HEK293 (cell line): ENCODE results near the gene GARRE1.

ENCODE experiments used
- CTCF ChIA-PET: fragments of 350-600 bp; formaldehyde crosslinking; extraction: SDS; loops from one replicate; lab custom pipeline; 2021; ENCODE audit warnings: antibody characterized with exemption; lab: Yijun Ruan, JAX
- POLR2A ChIA-PET: fragments of 300-600 bp; formaldehyde crosslinking; extraction: SDS; loops from one replicate; lab custom pipeline; 2020; ENCODE audit warnings: antibody characterized with exemption, inconsistent platforms; lab: Yijun Ruan, JAX
- H3K27ac ChIP-seq: fragments of 200-500 bp; sonication (Bioruptor generic); 2 replicates; pipeline ENCODE4 v1.5.1; 2014; ENCODE audit warnings: low read depth, low read length, control low read depth, inconsistent platforms; ENCODE audit errors: extremely low read depth
- H3K36me3 ChIP-seq, 2 experiments: fragments of 200-500 bp in 1 of 2; sonication (Bioruptor generic) in 1 of 2; 1 replicate in 1 of 2; 2 replicates in 1 of 2; pipeline ENCODE4 v1.5.1; 2014 to 2017; ENCODE audit warnings: inconsistent platforms in 2 of 2, low read length in 2 of 2; ENCODE audit not compliant: control insufficient read depth in 2 of 2, insufficient read depth in 1 of 2
- H3K4me1 ChIP-seq: fragments of 200-500 bp; sonication (Bioruptor generic); 2 replicates; pipeline ENCODE4 v1.5.1; 2014; ENCODE audit warnings: mild to moderate bottlenecking, low read length, inconsistent platforms; ENCODE audit not compliant: control insufficient read depth, insufficient read depth
- H3K4me3 ChIP-seq: 2 replicates; pipeline ENCODE4 v1.5.1; 2011; ENCODE audit warnings: low read depth, mild to moderate bottlenecking, control low read depth, low read length, moderate library complexity
- H3K9me3 ChIP-seq: fragments of 200-500 bp; sonication (Bioruptor generic); 2 replicates; pipeline ENCODE4 v1.5.1; 2014; ENCODE audit warnings: low read depth, low read length, inconsistent platforms; ENCODE audit not compliant: control insufficient read depth, insufficient read depth
- PRDM10 ChIP-seq: fragments of 450-650 bp; formaldehyde crosslinking; IDR thresholded peaks from 2 replicates; pipeline ENCODE4 v1.5.1; 2016; ENCODE audit warnings: missing biosample characterization, missing genetic modification characterization
- PRDM2 ChIP-seq: fragments of 450-650 bp; formaldehyde crosslinking; IDR thresholded peaks from 2 replicates; pipeline ENCODE4 v1.5.1; 2016; ENCODE audit warnings: missing biosample characterization, missing genetic modification characterization, borderline replicate concordance
- SCRT1 ChIP-seq: fragments of 450-650 bp; formaldehyde crosslinking; IDR thresholded peaks from 2 replicates; pipeline ENCODE4 v1.5.1; 2016; ENCODE audit warnings: missing biosample characterization, missing genetic modification characterization, borderline replicate concordance
- SCRT2 ChIP-seq: fragments of 450-650 bp; formaldehyde crosslinking; IDR thresholded peaks from 2 replicates; pipeline ENCODE4 v1.5.1; 2016; ENCODE audit warnings: missing biosample characterization, missing genetic modification characterization
- ZBTB21 ChIP-seq: fragments of 450-650 bp; formaldehyde crosslinking; IDR thresholded peaks from 2 replicates; pipeline ENCODE4 v1.5.1; 2017; ENCODE audit warnings: missing biosample characterization, missing genetic modification characterization
- ZNF175 ChIP-seq: fragments of 450-650 bp; formaldehyde crosslinking; IDR thresholded peaks from 2 replicates; pipeline ENCODE4 v1.5.1; 2016; ENCODE audit warnings: missing biosample characterization, missing genetic modification characterization
- ZNF311 ChIP-seq: fragments of 450-650 bp; formaldehyde crosslinking; IDR thresholded peaks from 2 replicates; pipeline ENCODE4 v1.5.1; 2017; ENCODE audit warnings: missing biosample characterization, missing genetic modification characterization, borderline replicate concordance
- ZNF488 ChIP-seq: fragments of 450-650 bp; formaldehyde crosslinking; IDR thresholded peaks from 2 replicates; pipeline ENCODE4 v1.5.1; 2016; ENCODE audit warnings: missing biosample characterization, missing genetic modification characterization
- ZNF654 ChIP-seq: fragments of 450-650 bp; formaldehyde crosslinking; IDR thresholded peaks from 2 replicates; pipeline ENCODE4 v1.5.1; 2016; ENCODE audit warnings: low read depth, missing biosample characterization, missing genetic modification characterization
- ZNF837 ChIP-seq: fragments of 450-650 bp; formaldehyde crosslinking; IDR thresholded peaks from 2 replicates; pipeline ENCODE4 v1.5.1; 2016; ENCODE audit warnings: missing biosample characterization, missing genetic modification characterization

Gene GARRE1

GRCh38 chr19:34228347-34228746 is 26.0 kb upstream of the GARRE1 start (continued):
- no peak for TF ChIP-seq ZNF488

GRCh38 chr19:34228762-34229161 is 25.6 kb upstream of the GARRE1 start:
- ChIA-PET POLR2A (no interaction called here), CTCF (interaction anchor here (0.6 to 2.1 kb wide), 2 partner anchors 10 to 751 kb away, joined by 3 to 8 read pairs; no protein-coding TSS in a partner anchor)
- H3K27ac ChIP-seq: no peak overlapping the region; the same call in 1 of the 2 replicates
- no peaks in the 10 kb centered on the region; the same call in 1 of the 2 replicates for H3K9me3 ChIP-seq
- no peak for TF ChIP-seq ZNF311 (tag by site-specific recombination)
- TF ChIP-seq ZNF654 (tag by site-specific recombination): no peak
- no peak for TF ChIP-seq PRDM10 (tag by site-specific recombination)
- TF ChIP-seq ZBTB21: no peak
- H3K36me3 ChIP-seq: peaks cover 80 to 81% of the 10 kb centered on the region in 2 experiments
- H3K4me3 ChIP-seq: no peak overlapping the region
- peaks cover 25% of the 10 kb centered on the region for H3K4me1 ChIP-seq

- TF ChIP-seq SCRT2 (peak; percentile 89), PRDM2 (tag by site-specific recombination) (no peak), PRDM10 (tag by site-specific recombination) (peak; percentile 34; the same call in 1 of the 2 replicates), ZNF175 (tag by site-specific recombination) (no peak), SCRT1 (tag by site-specific recombination) (peak; percentile 55), ZNF837 (tag by site-specific recombination) (no peak)
- CTCF ChIA-PET: interaction anchor here (5.3 kb wide), 1 partner anchor 8 kb away, joined by 50 read pairs; no protein-coding TSS in a partner anchor
- Histone ChIP-seq H3K4me3 (no peak overlapping the region), H3K27ac (no peak overlapping the region), H3K36me3 (peaks cover 71 to 81% of the 10 kb centered on the region in 2 experiments), H3K9me3 (no peaks in the 10 kb centered on the region; the same call in 1 of the 2 replicates), H3K4me1 (peaks cover 23% of the 10 kb centered on the region)
- POLR2A ChIA-PET: no interaction called here
Measured at GRCh38 chr19:34229721-34230120, 24.6 kb upstream of the GARRE1 start.
